ENCODE results near the gene HK3. TPM values are rescaled to one million over a fixed set of nuclear protein-coding genes. Genes with fewer than 3 reads are reported as not detected.

Gene HK3
- total and polyA plus RNA-seq, 9 of the 15 experiments (the other 6 are each of a cell fraction or from before 2014, with no cell fraction given): 0.16 TPM; not detected in 8

DNA sequence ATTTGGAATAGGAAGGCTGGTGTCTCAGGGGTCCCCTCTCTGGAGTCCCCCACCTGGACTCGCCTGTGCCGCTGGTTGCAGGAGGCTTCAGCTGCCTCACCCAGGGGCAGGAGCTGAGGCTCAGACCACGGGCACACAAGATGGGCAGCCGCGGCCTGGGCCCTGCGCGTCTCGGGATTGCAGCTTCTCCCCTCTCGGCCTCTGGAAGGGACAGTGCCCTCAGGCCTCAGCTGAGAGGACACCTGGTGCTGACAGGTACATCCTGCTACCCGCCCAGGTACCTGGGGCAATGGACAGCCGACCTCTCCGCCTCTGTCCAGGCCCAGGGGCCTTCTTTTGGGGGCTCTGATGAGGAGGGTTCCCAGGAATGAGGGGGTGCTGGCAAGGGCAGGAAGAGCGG is 50.5 kb downstream of the HK3 start:
- no peaks in the 10 kb centered on the region for H3K9me3 ChIP-seq (replicated peaks; ENCODE audit: control insufficient read depth, insufficient read depth, low read depth, low read length)
- peaks cover 0 to 26% of the 10 kb centered on the region in 2 experiments; a peak in 2 of 5 replicates for H3K4me1 ChIP-seq (replicated peaks in 1 of 2; ENCODE audit: control insufficient read depth in 2 of 2, insufficient read depth in 2 of 2, low read length in 2 of 2)
- no peak overlapping the region for H3K4me3 ChIP-seq
- H3K36me3 ChIP-seq (ENCODE audit: control insufficient read depth, insufficient read depth, low read length): no peaks in the 10 kb centered on the region
- intact Hi-C loops (cut with micrococcal nuclease): no loop called here
- CTCF ChIA-PET (ENCODE audit: low intra/inter-chr PET ratio): no interaction called here
- 0% methylated on average over 13 of the region's 13 CpGs for WGBS (ENCODE audit: insufficient coverage, low coverage, missing lambda C conversion rate)
- H3K9me1 ChIP-seq (ENCODE audit: control insufficient read depth, insufficient read depth, low read length): no peaks in the 10 kb centered on the region
- ATAC-seq: no peak
- peaks cover 59 to 93% of the 10 kb centered on the region in 2 experiments for H3K27me3 ChIP-seq (ENCODE audit: control insufficient read depth in 2 of 2, insufficient read depth in 2 of 2, low read length in 2 of 2)
- no peak for DNase-seq (ENCODE audit: extremely low read depth in 1 of 4, low spot score in 3 of 4)
- BruUV-seq (replicated peaks): no TSS peak
- H3K4me2 ChIP-seq (ENCODE audit: insufficient read depth, low read length): no peak overlapping the region
- no peak for FAIRE-seq
- in situ Hi-C loops (cut with MboI): no loop called here
- POLR2A ChIA-PET: interaction anchor here (2.3 kb wide), 1 partner anchor 9 kb away, joined by 7 read pairs; no protein-coding TSS in a partner anchor
- no peak for TF ChIP-seq HNRNPH1 (optimal IDR thresholded peaks at IDR 0.05; ENCODE audit: low read depth, low read length)
- no peak for TF ChIP-seq NFATC3 (IDR thresholded peaks at IDR 0.05)
- TF ChIP-seq CREBBP (IDR thresholded peaks at IDR 0.05; ENCODE audit: low read depth, low read length): no peak
- TF ChIP-seq, protein P1, sequence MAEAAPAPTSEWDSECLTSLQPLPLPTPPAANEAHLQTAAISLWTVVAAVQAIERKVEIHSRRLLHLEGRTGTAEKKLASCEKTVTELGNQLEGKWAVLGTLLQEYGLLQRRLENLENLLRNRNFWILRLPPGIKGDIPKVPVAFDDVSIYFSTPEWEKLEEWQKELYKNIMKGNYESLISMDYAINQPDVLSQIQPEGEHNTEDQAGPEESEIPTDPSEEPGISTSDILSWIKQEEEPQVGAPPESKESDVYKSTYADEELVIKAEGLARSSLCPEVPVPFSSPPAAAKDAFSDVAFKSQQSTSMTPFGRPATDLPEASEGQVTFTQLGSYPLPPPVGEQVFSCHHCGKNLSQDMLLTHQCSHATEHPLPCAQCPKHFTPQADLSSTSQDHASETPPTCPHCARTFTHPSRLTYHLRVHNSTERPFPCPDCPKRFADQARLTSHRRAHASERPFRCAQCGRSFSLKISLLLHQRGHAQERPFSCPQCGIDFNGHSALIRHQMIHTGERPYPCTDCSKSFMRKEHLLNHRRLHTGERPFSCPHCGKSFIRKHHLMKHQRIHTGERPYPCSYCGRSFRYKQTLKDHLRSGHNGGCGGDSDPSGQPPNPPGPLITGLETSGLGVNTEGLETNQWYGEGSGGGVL (CRISPR knock-in tag; IDR thresholded peaks at IDR 0.05): no peak
- TF ChIP-seq, protein P2, sequence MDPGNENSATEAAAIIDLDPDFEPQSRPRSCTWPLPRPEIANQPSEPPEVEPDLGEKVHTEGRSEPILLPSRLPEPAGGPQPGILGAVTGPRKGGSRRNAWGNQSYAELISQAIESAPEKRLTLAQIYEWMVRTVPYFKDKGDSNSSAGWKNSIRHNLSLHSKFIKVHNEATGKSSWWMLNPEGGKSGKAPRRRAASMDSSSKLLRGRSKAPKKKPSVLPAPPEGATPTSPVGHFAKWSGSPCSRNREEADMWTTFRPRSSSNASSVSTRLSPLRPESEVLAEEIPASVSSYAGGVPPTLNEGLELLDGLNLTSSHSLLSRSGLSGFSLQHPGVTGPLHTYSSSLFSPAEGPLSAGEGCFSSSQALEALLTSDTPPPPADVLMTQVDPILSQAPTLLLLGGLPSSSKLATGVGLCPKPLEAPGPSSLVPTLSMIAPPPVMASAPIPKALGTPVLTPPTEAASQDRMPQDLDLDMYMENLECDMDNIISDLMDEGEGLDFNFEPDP (CRISPR knock-in tag; IDR thresholded peaks at IDR 0.05): no peak
- TF ChIP-seq HNRNPK (IDR thresholded peaks at IDR 0.05; ENCODE audit: low read depth, low read length, poor library complexity, severe bottlenecking): no peak
- TF ChIP-seq NELFE (IDR thresholded peaks at IDR 0.05; ENCODE audit: insufficient read depth, insufficient read length): no peak
- no peak for TF ChIP-seq BRCA1 (IDR thresholded peaks at IDR 0.05)
- TF ChIP-seq BRCA1 (CRISPR knock-in tag; IDR thresholded peaks at IDR 0.05): no peak
- TF ChIP-seq, protein P3, sequence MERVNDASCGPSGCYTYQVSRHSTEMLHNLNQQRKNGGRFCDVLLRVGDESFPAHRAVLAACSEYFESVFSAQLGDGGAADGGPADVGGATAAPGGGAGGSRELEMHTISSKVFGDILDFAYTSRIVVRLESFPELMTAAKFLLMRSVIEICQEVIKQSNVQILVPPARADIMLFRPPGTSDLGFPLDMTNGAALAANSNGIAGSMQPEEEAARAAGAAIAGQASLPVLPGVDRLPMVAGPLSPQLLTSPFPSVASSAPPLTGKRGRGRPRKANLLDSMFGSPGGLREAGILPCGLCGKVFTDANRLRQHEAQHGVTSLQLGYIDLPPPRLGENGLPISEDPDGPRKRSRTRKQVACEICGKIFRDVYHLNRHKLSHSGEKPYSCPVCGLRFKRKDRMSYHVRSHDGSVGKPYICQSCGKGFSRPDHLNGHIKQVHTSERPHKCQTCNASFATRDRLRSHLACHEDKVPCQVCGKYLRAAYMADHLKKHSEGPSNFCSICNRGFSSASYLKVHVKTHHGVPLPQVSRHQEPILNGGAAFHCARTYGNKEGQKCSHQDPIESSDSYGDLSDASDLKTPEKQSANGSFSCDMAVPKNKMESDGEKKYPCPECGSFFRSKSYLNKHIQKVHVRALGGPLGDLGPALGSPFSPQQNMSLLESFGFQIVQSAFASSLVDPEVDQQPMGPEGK (CRISPR knock-in tag; IDR thresholded peaks at IDR 0.05; ENCODE audit: borderline replicate concordance): no peak
- TF ChIP-seq, protein P4, sequence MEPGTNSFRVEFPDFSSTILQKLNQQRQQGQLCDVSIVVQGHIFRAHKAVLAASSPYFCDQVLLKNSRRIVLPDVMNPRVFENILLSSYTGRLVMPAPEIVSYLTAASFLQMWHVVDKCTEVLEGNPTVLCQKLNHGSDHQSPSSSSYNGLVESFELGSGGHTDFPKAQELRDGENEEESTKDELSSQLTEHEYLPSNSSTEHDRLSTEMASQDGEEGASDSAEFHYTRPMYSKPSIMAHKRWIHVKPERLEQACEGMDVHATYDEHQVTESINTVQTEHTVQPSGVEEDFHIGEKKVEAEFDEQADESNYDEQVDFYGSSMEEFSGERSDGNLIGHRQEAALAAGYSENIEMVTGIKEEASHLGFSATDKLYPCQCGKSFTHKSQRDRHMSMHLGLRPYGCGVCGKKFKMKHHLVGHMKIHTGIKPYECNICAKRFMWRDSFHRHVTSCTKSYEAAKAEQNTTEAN (CRISPR knock-in tag; IDR thresholded peaks at IDR 0.05): no peak
- peaks cover 12% of the 10 kb centered on the region; the same call in 1 of the 2 replicates for H4K20me1 ChIP-seq (replicated peaks; ENCODE audit: control insufficient read depth, insufficient read depth, low read length)
- H3K27ac ChIP-seq (ENCODE audit: extremely low read depth, low read depth, low read length): no peak overlapping the region
- no peak overlapping the region for H2AFZ ChIP-seq (ENCODE audit: low read depth, low read length)
- H3K9ac ChIP-seq (ENCODE audit: insufficient read depth in 1 of 2, low read depth in 2 of 2, low read length in 2 of 2): no peak overlapping the region
- H3K79me2 ChIP-seq (ENCODE audit: control insufficient read depth, insufficient read depth, low read length): no peaks in the 10 kb centered on the region

All from K562 (cell line).